ENCODE measurements around the gene AASS. TPM values are rescaled to one million over a fixed set of nuclear protein-coding genes. Genes with fewer than 3 reads are reported as not detected.

AASS gene
- total RNA-seq, 1 experiment from 2014 or later, result 0.31 TPM

DNA sequence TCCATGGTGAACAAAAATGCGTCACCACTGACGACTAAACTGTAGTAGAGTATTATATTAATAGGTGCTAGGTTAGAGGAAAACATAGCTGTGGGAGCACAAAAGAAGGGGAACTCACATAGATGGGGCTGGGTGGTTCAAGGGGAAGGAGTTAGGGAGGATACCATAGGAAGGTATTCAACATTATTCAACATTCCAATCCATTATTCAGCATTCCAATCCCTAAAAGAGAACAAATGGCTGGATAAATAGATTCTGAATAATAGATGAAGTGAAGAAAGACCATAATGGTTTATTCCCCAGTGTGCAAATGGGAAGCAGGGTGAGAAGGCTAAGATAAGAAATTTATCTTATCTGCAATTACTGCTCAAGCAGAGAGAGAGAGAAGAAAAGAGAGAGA lies 61.4 kb downstream of the AASS start:
- in situ Hi-C loops (cut with HindIII; ENCODE audit: low pct_unique_long_range_greater_than_20kb, low sequenced_read_pairs), result no loop called here
- BruUV-seq (replicated peaks), result no TSS peak
- CTCF ChIA-PET, result no interaction called here

DNA sequence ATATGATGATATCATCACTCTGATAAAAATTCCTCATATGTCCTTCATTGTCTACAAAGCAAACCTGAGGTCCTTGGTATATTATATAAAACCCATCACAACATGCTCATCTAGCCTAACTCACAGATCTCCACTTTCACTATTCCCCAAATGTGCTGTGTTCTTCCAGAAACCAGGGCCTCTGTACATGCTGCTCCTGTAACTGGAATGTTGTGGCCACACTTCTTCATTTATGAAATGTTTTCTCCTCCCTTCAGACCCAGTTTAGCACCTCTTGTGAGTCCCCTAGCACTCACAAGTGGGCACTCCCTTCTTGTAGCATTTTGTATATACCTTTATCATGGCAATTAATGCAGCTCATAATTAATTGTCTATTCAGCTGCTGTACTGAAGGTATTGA lies 61.9 kb downstream of the AASS start:
- ATAC-seq (no peak), DNase-seq (ENCODE audit: low read depth, low spot score) (no peak)
- H3K9me3 ChIP-seq (ENCODE audit: control insufficient read depth, insufficient read depth, low read depth, low read length), result no peaks in the 10 kb centered on the region
- TF ChIP-seq SIN3A (IDR thresholded peaks at IDR 0.05; ENCODE audit: borderline replicate concordance, insufficient read depth, low read depth, low read length) (no peak), TCF7L2 (IDR thresholded peaks at IDR 0.05; ENCODE audit: low read depth, low read length) (no peak), POLR2AphosphoS5 (IDR thresholded peaks at IDR 0.05; ENCODE audit: low read depth, low read length) (no peak)
- TF ChIP-seq, protein P1, sequence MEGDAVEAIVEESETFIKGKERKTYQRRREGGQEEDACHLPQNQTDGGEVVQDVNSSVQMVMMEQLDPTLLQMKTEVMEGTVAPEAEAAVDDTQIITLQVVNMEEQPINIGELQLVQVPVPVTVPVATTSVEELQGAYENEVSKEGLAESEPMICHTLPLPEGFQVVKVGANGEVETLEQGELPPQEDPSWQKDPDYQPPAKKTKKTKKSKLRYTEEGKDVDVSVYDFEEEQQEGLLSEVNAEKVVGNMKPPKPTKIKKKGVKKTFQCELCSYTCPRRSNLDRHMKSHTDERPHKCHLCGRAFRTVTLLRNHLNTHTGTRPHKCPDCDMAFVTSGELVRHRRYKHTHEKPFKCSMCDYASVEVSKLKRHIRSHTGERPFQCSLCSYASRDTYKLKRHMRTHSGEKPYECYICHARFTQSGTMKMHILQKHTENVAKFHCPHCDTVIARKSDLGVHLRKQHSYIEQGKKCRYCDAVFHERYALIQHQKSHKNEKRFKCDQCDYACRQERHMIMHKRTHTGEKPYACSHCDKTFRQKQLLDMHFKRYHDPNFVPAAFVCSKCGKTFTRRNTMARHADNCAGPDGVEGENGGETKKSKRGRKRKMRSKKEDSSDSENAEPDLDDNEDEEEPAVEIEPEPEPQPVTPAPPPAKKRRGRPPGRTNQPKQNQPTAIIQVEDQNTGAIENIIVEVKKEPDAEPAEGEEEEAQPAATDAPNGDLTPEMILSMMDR (IDR thresholded peaks at IDR 0.05), result no peak
- TF ChIP-seq, protein P2, sequence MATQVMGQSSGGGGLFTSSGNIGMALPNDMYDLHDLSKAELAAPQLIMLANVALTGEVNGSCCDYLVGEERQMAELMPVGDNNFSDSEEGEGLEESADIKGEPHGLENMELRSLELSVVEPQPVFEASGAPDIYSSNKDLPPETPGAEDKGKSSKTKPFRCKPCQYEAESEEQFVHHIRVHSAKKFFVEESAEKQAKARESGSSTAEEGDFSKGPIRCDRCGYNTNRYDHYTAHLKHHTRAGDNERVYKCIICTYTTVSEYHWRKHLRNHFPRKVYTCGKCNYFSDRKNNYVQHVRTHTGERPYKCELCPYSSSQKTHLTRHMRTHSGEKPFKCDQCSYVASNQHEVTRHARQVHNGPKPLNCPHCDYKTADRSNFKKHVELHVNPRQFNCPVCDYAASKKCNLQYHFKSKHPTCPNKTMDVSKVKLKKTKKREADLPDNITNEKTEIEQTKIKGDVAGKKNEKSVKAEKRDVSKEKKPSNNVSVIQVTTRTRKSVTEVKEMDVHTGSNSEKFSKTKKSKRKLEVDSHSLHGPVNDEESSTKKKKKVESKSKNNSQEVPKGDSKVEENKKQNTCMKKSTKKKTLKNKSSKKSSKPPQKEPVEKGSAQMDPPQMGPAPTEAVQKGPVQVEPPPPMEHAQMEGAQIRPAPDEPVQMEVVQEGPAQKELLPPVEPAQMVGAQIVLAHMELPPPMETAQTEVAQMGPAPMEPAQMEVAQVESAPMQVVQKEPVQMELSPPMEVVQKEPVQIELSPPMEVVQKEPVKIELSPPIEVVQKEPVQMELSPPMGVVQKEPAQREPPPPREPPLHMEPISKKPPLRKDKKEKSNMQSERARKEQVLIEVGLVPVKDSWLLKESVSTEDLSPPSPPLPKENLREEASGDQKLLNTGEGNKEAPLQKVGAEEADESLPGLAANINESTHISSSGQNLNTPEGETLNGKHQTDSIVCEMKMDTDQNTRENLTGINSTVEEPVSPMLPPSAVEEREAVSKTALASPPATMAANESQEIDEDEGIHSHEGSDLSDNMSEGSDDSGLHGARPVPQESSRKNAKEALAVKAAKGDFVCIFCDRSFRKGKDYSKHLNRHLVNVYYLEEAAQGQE (IDR thresholded peaks at IDR 0.05; ENCODE audit: insufficient read depth in 1 of 2, low read depth in 2 of 2, low read length in 1 of 2), result no peak
- H3K36me3 ChIP-seq (ENCODE audit: control insufficient read depth, insufficient read depth, low read length), result no peaks in the 10 kb centered on the region
- intact Hi-C loops (cut with micrococcal nuclease; ENCODE audit: unreplicated experiment), result no loop called here
- ChIA-PET POLR2A (no interaction called here), CTCF (no interaction called here)
- no peak overlapping the region for H3K4me3 ChIP-seq (ENCODE audit: low read depth in 2 of 2, low read length in 2 of 2)
- BruUV-seq (replicated peaks), result no TSS peak
- H3K27ac ChIP-seq (ENCODE audit: low read length), result no peak overlapping the region
- no peaks in the 10 kb centered on the region for H3K27me3 ChIP-seq (ENCODE audit: control insufficient read depth, insufficient read depth, low read length)
- in situ Hi-C loops (cut with HindIII; ENCODE audit: low pct_unique_long_range_greater_than_20kb, low sequenced_read_pairs), result no loop called here
- no peaks in the 10 kb centered on the region for H3K4me1 ChIP-seq (ENCODE audit: control insufficient read depth, insufficient read depth, low read length)

More for the DNA sequence above, 61.4 kb downstream of the AASS start:
- Histone ChIP-seq H3K4me1 (ENCODE audit: control insufficient read depth, insufficient read depth, low read length) (no peaks in the 10 kb centered on the region), H3K27me3 (ENCODE audit: control insufficient read depth, insufficient read depth, low read length) (no peaks in the 10 kb centered on the region), H3K4me3 (ENCODE audit: low read depth in 2 of 2, low read length in 2 of 2) (no peak overlapping the region), H3K27ac (ENCODE audit: low read length) (no peak overlapping the region), H3K9me3 (ENCODE audit: control insufficient read depth, insufficient read depth, low read depth, low read length) (no peaks in the 10 kb centered on the region), H3K36me3 (ENCODE audit: control insufficient read depth, insufficient read depth, low read length) (no peaks in the 10 kb centered on the region)
- DNase-seq (ENCODE audit: low read depth, low spot score), result no peak
- POLR2A ChIA-PET, result no interaction called here
- TF ChIP-seq POLR2AphosphoS5 (IDR thresholded peaks at IDR 0.05; ENCODE audit: low read depth, low read length), result no peak
- TF ChIP-seq SIN3A (IDR thresholded peaks at IDR 0.05; ENCODE audit: borderline replicate concordance, insufficient read depth, low read depth, low read length), result no peak
- TF ChIP-seq, protein P2 (IDR thresholded peaks at IDR 0.05; ENCODE audit: insufficient read depth in 1 of 2, low read depth in 2 of 2, low read length in 1 of 2), result no peak
- TF ChIP-seq, protein P1 (IDR thresholded peaks at IDR 0.05), result no peak
- TF ChIP-seq TCF7L2 (IDR thresholded peaks at IDR 0.05; ENCODE audit: low read depth, low read length), result no peak
- no peak for ATAC-seq
- intact Hi-C loops (cut with micrococcal nuclease; ENCODE audit: unreplicated experiment), result no loop called here
